Heart right ventricle (tissue), 16 donors: ENCODE measurements around the gene ACP3. TPM values are rescaled to one million over a fixed set of nuclear protein-coding genes. Genes with fewer than 3 reads are reported as not detected.

ENCODE experiments used
- ATAC-seq, 8 donors: fragments of 200-7000 bp; cut with Tn5 transposase; one replicate each; pipeline ENCODE4 v1.9.1; 2020; ENCODE audit warnings: mild to moderate bottlenecking in 8 of 8, moderate library complexity in 8 of 8, moderate number of reproducible peaks in 1 of 8
- DNase-seq, 2 donors: peaks; one replicate each; pipeline ENCODE4 v3.0.0-alpha.2; 2020
- H3K27ac ChIP-seq, 10 donors: fragments of 200-600 bp; sonication (generic) in 2 of 10; one replicate each; pipeline versions ENCODE4 v1.5.0 to v1.8.0; 2020 to 2022; ENCODE audit warnings: mild to moderate bottlenecking in 3 of 10
- H3K27me3 ChIP-seq, 7 donors: fragments of 200-600 bp; one replicate each; pipeline ENCODE4 v1.8.0; 2021 to 2022; ENCODE audit warnings: mild to moderate bottlenecking in 2 of 7
- H3K36me3 ChIP-seq, 9 donors: fragments of 200-600 bp; sonication (generic) in 1 of 9; one replicate each; pipeline versions ENCODE4 v1.5.0 to v1.8.0; 2020 to 2022; ENCODE audit warnings: mild to moderate bottlenecking in 2 of 9
- H3K4me1 ChIP-seq, 9 donors: fragments of 200-600 bp; sonication (generic) in 1 of 9; one replicate each; pipeline versions ENCODE4 v1.5.0 to v1.8.0; 2020 to 2022; ENCODE audit warnings: mild to moderate bottlenecking in 4 of 9
- H3K4me3 ChIP-seq, 10 donors: fragments of 200-600 bp; sonication (generic) in 2 of 10; one replicate each; pipeline versions ENCODE4 v1.5.0 to v1.8.0; 2020 to 2022; ENCODE audit warnings: mild to moderate bottlenecking in 7 of 10, moderate library complexity in 2 of 10
- H3K9me3 ChIP-seq, 11 donors: fragments of 200-600 bp in 10 of 11; sonication (generic) in 2 of 11; one replicate each; pipeline versions ENCODE4 v1.5.0 to v1.8.0; 2013 to 2022; ENCODE audit warnings: mild to moderate bottlenecking in 2 of 11, control low read depth in 1 of 11, moderate library complexity in 1 of 11
- CTCF ChIP-seq, 9 donors: fragments of 200-600 bp; sonication (generic) in 2 of 9; IDR thresholded peaks; one replicate each; pipeline versions ENCODE4 v1.5.0 to v1.8.0; 2021 to 2022; ENCODE audit warnings: antibody characterized with exemption in 9 of 9, mild to moderate bottlenecking in 5 of 9, moderate library complexity in 1 of 9
- WGBS, 2 donors: extraction: QIAGEN DNeasy Blood & Tissue Kit; methylation state at CpG; one replicate each; pipeline ENCODE4 v1.1.7; 2013; ENCODE audit warnings: inconsistent platforms in 1 of 2; 5-methylcytosine and 5-hydroxymethylcytosine counted together
- intact Hi-C, 10 donors: fragments of 100-400 bp; cut with DNase I; formaldehyde crosslinking; loops; one replicate each; pipeline versions ENCODE4 v1.11.1 to v1.14.2; 2022
- polyA plus RNA-seq, 2 donors: library from polyadenylated mRNA; stranded (reverse); fragments of 200-250 nt; gene quantifications; one replicate each; pipeline ENCODE4 v1.2.3, GENCODE V29; 2013
- total RNA-seq, 10 donors: library from RNA; stranded (reverse); fragmentation: NEBNext Ultra II Directional in 3 of 10; extraction: Animal tissue kit (Norgen Biotek cat#: 25700) in 3 of 10; gene quantifications; one replicate each; pipeline versions ENCODE4 v1.2.1 to v1.2.4, GENCODE V29; 2021 to 2023
- donor health status: Arrhythmogenic right ventricular cardiomyopathy.
- donor health status: ischemic (EF 13 %, LVEDD 7.1; RV severe dilation, severe dysfunction).
- donor health status: healthy with polysubstance abuse.
- donor health status: DM: no; HTN: yes; CAD: no.
- donor health status: DM: no; HTN: no; CAD: no.
- donor health status: ischemic (EF 25% LVEDD 6.9; RV normal size, moderate dysfunction).
- donor health status: ischemic (EF 25% LVEDD 5.7; RV mildly dilated, moderate dysfunction).
- donor health status: healthy.
- donor health status: DM: yes; HTN: yes; CAD: no.
- donor health status: Ischemic cardiomyopathy.
- donor health status: ischemic (EF 35%, LVEDD 5.7; RV mildly dilated, moderate dysfunction).
- donor health status: nonischemic (EF 11% LVEDD 7.7; RV severe dilation, severe dysfunction).
- donor health status: DM: yes; HTN: yes; CAD: no.
- donor health status: PGD.
- donor health status: ischemic (EF 29% LVEDD 5.4; RV normal size, mild dysfunction).
- donor health status: nonischemic (EF 23%, LVEDD 6.1; RV moderate dilation, normal function).

ACP3 gene
- total and polyA plus RNA-seq, 12 donors, result 0.09 to 3.3 (median 0.73) TPM; not detected in 2

DNA sequence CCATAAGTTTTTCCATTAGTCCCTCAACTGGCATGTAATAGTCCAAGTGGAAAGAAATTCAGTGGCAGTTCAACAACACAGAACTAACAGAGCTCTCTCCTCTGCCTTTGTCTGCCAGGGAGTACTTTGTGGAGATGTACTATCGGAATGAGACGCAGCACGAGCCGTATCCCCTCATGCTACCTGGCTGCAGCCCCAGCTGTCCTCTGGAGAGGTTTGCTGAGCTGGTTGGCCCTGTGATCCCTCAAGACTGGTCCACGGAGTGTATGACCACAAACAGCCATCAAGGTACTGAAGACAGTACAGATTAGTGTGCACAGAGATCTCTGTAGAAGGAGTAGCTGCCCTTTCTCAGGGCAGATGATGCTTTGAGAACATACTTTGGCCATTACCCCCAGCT lies 39.4 kb downstream of the ACP3 start:
- peaks cover 0 to 10% (median 0%) of the 10 kb centered on the region in 7 donors for H3K27me3 ChIP-seq
- WGBS, 2 donors, result 87% methylated on average over 5 of the region's 5 CpGs
- peaks cover 0 to 3% (median 0%) of the 10 kb centered on the region in 9 donors for H3K4me1 ChIP-seq
- DNase-seq (no peak), ATAC-seq (no peak)
- no peaks in the 10 kb centered on the region for H3K9me3 ChIP-seq
- H3K27ac ChIP-seq, result no peak overlapping the region
- peaks cover 0 to 25% (median 0%) of the 10 kb centered on the region in 9 donors for H3K36me3 ChIP-seq
- intact Hi-C loops, result loop anchor here in 4 of 10 donors (5.0 to 10.0 kb wide), 3 partner anchors 41 to 288 kb away; no protein-coding TSS in a partner anchor
- TF ChIP-seq CTCF (IDR thresholded peaks at IDR 0.05), result no peak
- H3K4me3 ChIP-seq, result no peak overlapping the region

GRCh38 chr3:132360717-132361116 lies 43.5 kb downstream of the ACP3 start:
- H3K4me1 ChIP-seq, result no peaks in the 10 kb centered on the region
- no peak for TF ChIP-seq CTCF (IDR thresholded peaks at IDR 0.05)
- DNase-seq, result no peak
- H3K36me3 ChIP-seq, result peaks cover 0 to 19% (median 0%) of the 10 kb centered on the region in 9 donors
- WGBS, 2 donors, result 96 to 100% methylated on average over 1 of the region's 1 CpG
- intact Hi-C loops, result no loop called here
- peaks cover 0 to 18% (median 0%) of the 10 kb centered on the region in 7 donors for H3K27me3 ChIP-seq
- ATAC-seq, result no peak
- H3K4me3 ChIP-seq, result no peak overlapping the region
- H3K9me3 ChIP-seq, result no peaks in the 10 kb centered on the region
- H3K27ac ChIP-seq, result no peak overlapping the region

GRCh38 chr3:132362329-132362728 lies 45.1 kb downstream of the ACP3 start:
- Histone ChIP-seq H3K27ac (no peak overlapping the region), H3K36me3 (peaks cover 0 to 6% (median 0%) of the 10 kb centered on the region in 9 donors), H3K4me1 (no peaks in the 10 kb centered on the region), H3K27me3 (peaks cover 0 to 9% (median 0%) of the 10 kb centered on the region in 7 donors), H3K9me3 (no peaks in the 10 kb centered on the region), H3K4me3 (no peak overlapping the region)
- 89 to 90% methylated on average over 2 of the region's 2 CpGs for WGBS, 2 donors
- no peak for DNase-seq
- intact Hi-C loops, result no loop called here
- no peak for ATAC-seq
- TF ChIP-seq CTCF (IDR thresholded peaks at IDR 0.05), result no peak

- no peak overlapping the region for H3K27ac ChIP-seq
- no peak overlapping the region for H3K4me3 ChIP-seq
- peaks cover 0 to 5% (median 0%) of the 10 kb centered on the region in 7 donors for H3K27me3 ChIP-seq
- no peaks in the 10 kb centered on the region for H3K4me1 ChIP-seq
- TF ChIP-seq CTCF (IDR thresholded peaks at IDR 0.05), result no peak
- ATAC-seq, result no peak
- intact Hi-C loops, result no loop called here
- peaks cover 0 to 14% (median 0%) of the 10 kb centered on the region in 9 donors for H3K36me3 ChIP-seq
- 87 to 93% methylated on average over 2 of the region's 2 CpGs for WGBS, 2 donors
- no peaks in the 10 kb centered on the region for H3K9me3 ChIP-seq
- no peak for DNase-seq
Measured at GRCh38 chr3:132368515-132368914, 51.3 kb downstream of the ACP3 start.
